Adrenal gland (tissue), 12 donors: Measurements from ENCODE around the gene FAM228A. TPM values are rescaled to one million over a fixed set of nuclear protein-coding genes. Genes with fewer than 3 reads are reported as not detected.

Experiments used
- DNase-seq, 7 donors: peaks; one replicate each; pipeline ENCODE4 v3.0.0-alpha.2; 2019 to 2020
- H3K27ac ChIP-seq, 5 donors: fragments of 200-600 bp; sonication (generic) in 4 of 5; 1 replicate in 3 of 5; 2 replicates in 2 of 5; pipeline versions ENCODE4 v1.5.1 to v1.8.0; 2016 to 2020; ENCODE audit warnings: mild to moderate bottlenecking in 1 of 5
- H3K27me3 ChIP-seq: fragments of 200-600 bp; 2 replicates; pipeline ENCODE4 v1.8.0; 2021
- H3K36me3 ChIP-seq, 2 donors: fragments of 200-600 bp; replicated peaks in 1 of 2; 1 replicate in 1 of 2; 2 replicates in 1 of 2; pipeline versions ENCODE4 v1.5.1 to v1.8.0; 2018 to 2022
- H3K4me1 ChIP-seq, 2 donors: fragments of 200-600 bp; replicated peaks in 1 of 2; 1 replicate in 1 of 2; 2 replicates in 1 of 2; pipeline versions ENCODE4 v1.5.1 to v1.8.0; 2018 to 2021
- H3K4me3 ChIP-seq, 4 donors: fragments of 200-600 bp; sonication (generic) in 3 of 4; one replicate each; pipeline ENCODE4 v1.5.1; 2016 to 2018
- H3K9me3 ChIP-seq, 3 donors: fragments of 200-600 bp; sonication (generic) in 1 of 3; replicated peaks in 1 of 3; 1 replicate in 2 of 3; 2 replicates in 1 of 3; pipeline versions ENCODE4 v1.5.1 to v1.8.0; 2016 to 2021
- POLR2A ChIP-seq, 2 donors: fragments of 450-650 bp; IDR thresholded peaks; one replicate each; pipeline ENCODE4 v1.6.1; 2017; ENCODE audit warnings: antibody characterized with exemption in 2 of 2, mild to moderate bottlenecking in 2 of 2, moderate library complexity in 1 of 2
- WGBS, 4 donors: extraction: QIAGEN DNeasy Blood & Tissue Kit in 2 of 4; methylation state at CpG; one replicate each; pipeline versions ENCODE4 v1.1.5 to v1.1.7; 2013 to 2017; 5-methylcytosine and 5-hydroxymethylcytosine counted together
- intact Hi-C, 2 donors: fragments of 100-400 bp; cut with DNase I; formaldehyde crosslinking; loops; one replicate each; pipeline versions ENCODE4 v1.14.1 to v1.15.0; 2022 to 2023
- polyA plus RNA-seq, 3 donors: library from polyadenylated mRNA; stranded (reverse); fragments of 200-250 nt in 2 of 3; fragments of 350-450 nt in 1 of 3; fragmentation: Illumina TruSeq in 1 of 3; extraction: RNeasy Lipid Tissue Mini Kit (QIAGEN cat#74804) in 1 of 3; gene quantifications; one replicate each; pipeline ENCODE4 v1.2.3, GENCODE V29; 2013 to 2014
- total RNA-seq, 9 donors: library from RNA; depleted of rRNA in 4 of 9; stranded (reverse); fragments of >200 nt in 4 of 9; fragments of 120-200 nt in 1 of 9; fragmentation: NEBNext Ultra II Directional in 1 of 9; extraction: Animal tissue kit (Norgen Biotek cat#: 25700) in 1 of 9; gene quantifications; one replicate each; pipeline versions ENCODE4 v1.1.0 to v1.2.4, GENCODE V29; 2013 to 2023
- TF ChIP-seq, protein P1 (sequence below), 6 experiments: fragments of 450-650 bp in 4 of 6; fragments of 200-600 bp in 2 of 6; sonication (generic) in 1 of 6; IDR thresholded peaks; 1 replicate in 5 of 6; 2 replicates in 1 of 6; pipeline versions ENCODE4 v1.5.1 to v1.8.0; 2016 to 2021; ENCODE audit warnings: antibody characterized with exemption in 6 of 6, mild to moderate bottlenecking in 2 of 6, moderate library complexity in 1 of 6
- donor health status: healthy with polysubstance abuse.
- donor health status: Bipolar disorder and iron deficiency.
- donor health status: DM: yes; HTN: yes; CAD: no.
- donor health status: DM: no; HTN: no; CAD: no.
- donor health status: DM: no; HTN: no; CAD: no.
- donor health status: DM: yes; HTN: yes; CAD: no.

The FAM228A gene
- total and polyA plus RNA-seq, 12 donors: 0.28 to 2.4 (median 0.72) TPM

DNA sequence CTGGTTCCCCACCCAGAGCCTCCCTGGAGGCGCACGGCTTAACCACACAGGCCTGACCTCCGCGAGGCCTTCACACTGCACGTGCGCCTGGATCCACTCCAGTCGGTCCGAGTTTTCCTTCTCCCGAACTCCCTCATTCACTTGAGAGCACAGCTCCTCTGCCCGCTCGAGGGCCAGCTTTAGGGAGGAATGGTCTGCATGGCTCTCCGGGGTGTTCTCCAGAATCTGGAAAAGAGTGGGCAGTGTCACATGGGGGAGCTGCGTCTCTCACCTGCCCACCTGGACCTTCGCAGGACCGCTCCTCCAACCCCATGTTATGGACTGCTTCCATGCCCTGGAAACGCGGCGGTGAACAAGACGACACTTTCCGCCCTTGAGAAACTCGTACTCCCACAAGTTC, 35.9 kb downstream of the FAM228A start:
- TF ChIP-seq POLR2A (IDR thresholded peaks at IDR 0.05): no peak
- TF ChIP-seq, protein P1, sequence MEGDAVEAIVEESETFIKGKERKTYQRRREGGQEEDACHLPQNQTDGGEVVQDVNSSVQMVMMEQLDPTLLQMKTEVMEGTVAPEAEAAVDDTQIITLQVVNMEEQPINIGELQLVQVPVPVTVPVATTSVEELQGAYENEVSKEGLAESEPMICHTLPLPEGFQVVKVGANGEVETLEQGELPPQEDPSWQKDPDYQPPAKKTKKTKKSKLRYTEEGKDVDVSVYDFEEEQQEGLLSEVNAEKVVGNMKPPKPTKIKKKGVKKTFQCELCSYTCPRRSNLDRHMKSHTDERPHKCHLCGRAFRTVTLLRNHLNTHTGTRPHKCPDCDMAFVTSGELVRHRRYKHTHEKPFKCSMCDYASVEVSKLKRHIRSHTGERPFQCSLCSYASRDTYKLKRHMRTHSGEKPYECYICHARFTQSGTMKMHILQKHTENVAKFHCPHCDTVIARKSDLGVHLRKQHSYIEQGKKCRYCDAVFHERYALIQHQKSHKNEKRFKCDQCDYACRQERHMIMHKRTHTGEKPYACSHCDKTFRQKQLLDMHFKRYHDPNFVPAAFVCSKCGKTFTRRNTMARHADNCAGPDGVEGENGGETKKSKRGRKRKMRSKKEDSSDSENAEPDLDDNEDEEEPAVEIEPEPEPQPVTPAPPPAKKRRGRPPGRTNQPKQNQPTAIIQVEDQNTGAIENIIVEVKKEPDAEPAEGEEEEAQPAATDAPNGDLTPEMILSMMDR (IDR thresholded peaks at IDR 0.05): no peak
- Histone ChIP-seq H3K27ac (no peak overlapping the region), H3K4me1 (no peaks in the 10 kb centered on the region), H3K36me3 (peaks cover 0 to 75% of the 10 kb centered on the region in 2 donors), H3K27me3 (no peaks in the 10 kb centered on the region), H3K9me3 (no peaks in the 10 kb centered on the region), H3K4me3 (no peak overlapping the region)
- peak in 1 of 7 donors; percentile 43 for DNase-seq
- intact Hi-C loops: no loop called here
- WGBS, 4 donors: 95 to 96% (median 95%) methylated on average over 14 to 21 of the region's 21 CpGs

DNA sequence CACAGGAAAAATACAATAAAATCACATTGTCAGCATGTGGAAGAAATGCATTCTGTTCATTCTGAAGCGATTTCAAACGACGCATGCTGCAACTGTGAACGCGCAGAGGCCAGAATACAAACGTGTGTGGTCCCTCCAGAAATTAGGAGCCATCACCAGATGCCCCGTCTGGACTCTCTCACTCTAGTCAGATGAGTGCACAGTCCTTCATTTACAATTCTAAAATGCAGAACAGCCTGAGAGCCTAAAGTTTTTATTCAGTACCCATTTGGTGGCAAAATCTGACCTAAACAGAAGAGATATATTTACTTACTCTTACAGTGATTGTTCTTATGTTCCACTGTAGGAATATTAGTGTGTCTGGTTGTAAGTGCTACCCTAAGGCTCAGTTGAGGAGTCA, 36.6 kb downstream of the FAM228A start:
- no peaks in the 10 kb centered on the region for H3K4me1 ChIP-seq
- no peak for DNase-seq
- no peak overlapping the region for H3K27ac ChIP-seq
- H3K27me3 ChIP-seq: no peaks in the 10 kb centered on the region
- H3K9me3 ChIP-seq: no peaks in the 10 kb centered on the region
- H3K4me3 ChIP-seq: no peak overlapping the region
- intact Hi-C loops: no loop called here
- peaks cover 0 to 79% of the 10 kb centered on the region in 2 donors for H3K36me3 ChIP-seq
- TF ChIP-seq, protein P1 (IDR thresholded peaks at IDR 0.05): no peak
- no peak for TF ChIP-seq POLR2A (IDR thresholded peaks at IDR 0.05)
- whole genome bisulfite sequencing, 4 donors: 83 to 86% (median 86%) methylated on average over 7 of the region's 7 CpGs

DNA sequence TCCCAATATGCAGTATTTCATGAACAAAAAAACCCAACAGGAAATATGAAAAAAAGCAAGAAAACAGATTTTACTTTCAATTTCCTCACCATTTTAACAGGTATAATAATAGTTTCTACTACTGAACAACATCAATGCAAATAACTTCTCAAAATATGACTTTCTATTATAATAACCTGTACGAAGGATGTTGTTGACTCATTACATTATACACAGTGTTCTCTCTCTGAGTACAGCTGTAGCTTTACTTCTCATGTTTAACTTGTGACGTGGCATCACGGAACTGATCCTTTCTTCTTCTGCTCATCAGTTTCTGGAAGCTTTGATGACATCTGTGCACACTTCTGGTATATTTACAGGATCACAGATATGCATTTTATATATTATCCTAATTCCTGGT, 40.0 kb downstream of the FAM228A start:
- peaks cover 0 to 57% of the 10 kb centered on the region in 2 donors for H3K36me3 ChIP-seq
- intact Hi-C loops: no loop called here
- no peak for TF ChIP-seq POLR2A (IDR thresholded peaks at IDR 0.05)
- TF ChIP-seq, protein P1 (IDR thresholded peaks at IDR 0.05): no peak
- H3K4me3 ChIP-seq: no peak overlapping the region
- WGBS, 4 donors: 90 to 92% (median 91%) methylated on average over 3 of the region's 3 CpGs
- no peaks in the 10 kb centered on the region for H3K27me3 ChIP-seq
- peaks cover 7 to 10% of the 10 kb centered on the region in 2 donors for H3K4me1 ChIP-seq
- no peak overlapping the region for H3K27ac ChIP-seq
- no peaks in the 10 kb centered on the region for H3K9me3 ChIP-seq
- DNase-seq: no peak

DNA sequence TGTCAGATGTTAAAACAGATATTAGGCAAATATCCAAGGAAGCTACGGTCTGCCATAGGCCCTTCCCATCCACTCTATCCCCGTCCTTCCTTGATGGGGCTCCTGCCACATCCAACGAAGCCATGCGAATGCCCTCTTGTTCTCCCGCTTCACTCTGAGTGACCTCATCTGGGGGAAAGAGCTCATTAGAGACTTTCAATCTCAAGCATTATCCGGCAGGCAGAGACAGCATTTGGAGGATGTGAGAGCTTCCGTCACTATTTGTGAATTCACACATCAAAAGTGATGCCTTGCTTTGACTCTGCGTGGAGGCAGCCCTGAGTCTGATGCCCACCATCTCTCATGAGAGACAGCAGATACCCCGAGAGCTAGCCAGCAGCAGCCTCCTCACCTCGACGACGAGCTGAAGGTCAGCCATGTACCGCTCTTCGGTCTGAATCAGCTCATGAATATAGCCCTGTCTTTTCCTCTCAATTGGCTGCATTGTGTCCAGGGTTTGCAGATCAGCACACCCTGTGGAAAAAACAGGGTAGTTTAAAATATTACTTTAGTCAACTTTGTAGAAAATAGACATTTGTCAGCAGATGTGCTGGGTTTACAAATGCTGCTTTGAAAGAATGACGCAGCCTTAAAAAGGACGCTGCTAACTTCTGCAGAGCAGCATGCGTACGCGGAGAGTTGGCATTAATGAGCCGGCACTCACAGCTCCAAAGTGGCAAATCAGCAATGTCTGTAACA, 45.9 kb downstream of the FAM228A start:
- WGBS, 4 donors: 82 to 89% (median 83%) methylated on average over 20 of the region's 20 CpGs

More for the DNA sequence above, 45.9 kb downstream of the FAM228A start:
- TF ChIP-seq, protein P1 (IDR thresholded peaks at IDR 0.05): no peak
- TF ChIP-seq POLR2A (IDR thresholded peaks at IDR 0.05): no peak
- H3K27me3 ChIP-seq: no peaks in the 10 kb centered on the region
- peaks cover 7 to 10% of the 10 kb centered on the region in 2 donors for H3K4me1 ChIP-seq
- peaks cover 0 to 22% of the 10 kb centered on the region in 2 donors for H3K36me3 ChIP-seq
- peak in 1 of 7 donors; percentile 39 for DNase-seq
- H3K9me3 ChIP-seq: no peaks in the 10 kb centered on the region
- intact Hi-C loops: loop anchor here in 1 of 2 donors (10.0 kb wide), 1 partner anchor 164 kb away; no protein-coding TSS in a partner anchor
- H3K27ac ChIP-seq: no peak overlapping the region
- H3K4me3 ChIP-seq: no peak overlapping the region
